IMR-90 (cell line): ENCODE results near the gene SPRED3. TPM values are rescaled to one million over a fixed set of nuclear protein-coding genes. Genes with fewer than 3 reads are reported as not detected.

Experiments used
- ATAC-seq: fragments of 200-7000 bp; cut with Tn5 transposase; 2 replicates; pipeline ENCODE4 v1.9.1; 2020; ENCODE audit warnings: low read depth, mild to moderate bottlenecking, moderate library complexity
- BruUV-seq: library from RNA; stranded (reverse); fragments of 400-500 nt; replicated peaks from 2 replicates; lab custom pipeline; 2021; lab: Mats Ljungman, UMichigan
- CTCF ChIA-PET: fragments of 300-600 bp; formaldehyde crosslinking; extraction: SDS; loops from one replicate; lab custom pipeline; 2021; ENCODE audit warnings: antibody characterized with exemption; lab: Yijun Ruan, JAX
- POLR2A ChIA-PET: fragments of 300-600 bp; sonication (Branson Sonifier 250); formaldehyde crosslinking; loops from one replicate; lab custom pipeline; 2022; ENCODE audit warnings: antibody characterized with exemption; ENCODE audit not compliant: unreplicated experiment; lab: Charles Lee
- DNase-seq: peaks from one replicate; pipeline ENCODE4 v3.0.0; 2013
- H2AFZ ChIP-seq: replicated peaks from 2 replicates; pipeline ENCODE3; 2013; ENCODE audit warnings: low read length, mild to moderate bottlenecking; ENCODE audit not compliant: poor library complexity
- H2AK5ac ChIP-seq: 2 replicates; pipeline ENCODE4 v1.6.1; 2013; ENCODE audit warnings: low read depth, low read length, inconsistent platforms
- H2AK9ac ChIP-seq: replicated peaks from 2 replicates; pipeline ENCODE3; 2013; ENCODE audit warnings: mild to moderate bottlenecking, low read depth, low read length, moderate library complexity; ENCODE audit not compliant: poor library complexity
- H2BK120ac ChIP-seq: 2 replicates; pipeline ENCODE4 v1.6.1; 2013; ENCODE audit warnings: low read depth, low read length, inconsistent platforms
- H2BK15ac ChIP-seq: 3 replicates; pipeline ENCODE4 v1.6.1; 2013; ENCODE audit warnings: low read depth, low read length, inconsistent platforms
- H2BK20ac ChIP-seq: 2 replicates; pipeline ENCODE4 v1.6.1; 2013; ENCODE audit warnings: low read depth, mild to moderate bottlenecking, inconsistent platforms, low read length, moderate library complexity
- H2BK5ac ChIP-seq: 2 replicates; pipeline ENCODE4 v1.6.1; 2013; ENCODE audit warnings: mild to moderate bottlenecking, low read depth, low read length, inconsistent platforms; ENCODE audit not compliant: poor library complexity, severe bottlenecking
- H3K14ac ChIP-seq: replicated peaks from 2 replicates; pipeline ENCODE4 v1.6.1; 2013; ENCODE audit warnings: low read depth, low read length, inconsistent platforms
- H3K18ac ChIP-seq: 2 replicates; pipeline ENCODE4 v1.6.1; 2013; ENCODE audit warnings: low read depth, low read length, control low read depth
- H3K23ac ChIP-seq: 2 replicates; pipeline ENCODE4 v1.6.1; 2013; ENCODE audit warnings: low read depth, low read length, inconsistent platforms
- H3K27ac ChIP-seq: 2 replicates; pipeline ENCODE4 v1.5.1; 2013; ENCODE audit warnings: mild to moderate bottlenecking, control low read depth, low read length; ENCODE audit not compliant: insufficient read depth
- H3K27me3 ChIP-seq: 2 replicates; pipeline ENCODE4 v1.6.1; 2013; ENCODE audit warnings: low read length; ENCODE audit not compliant: control insufficient read depth, insufficient read depth
- H3K36me3 ChIP-seq: 2 replicates; pipeline ENCODE4 v1.6.1; 2013; ENCODE audit warnings: low read length, mixed read lengths; ENCODE audit not compliant: control insufficient read depth, insufficient read depth
- H3K4ac ChIP-seq: 2 replicates; pipeline ENCODE4 v1.6.1; 2013; ENCODE audit warnings: low read depth, low read length, inconsistent platforms
- H3K4me1 ChIP-seq: 2 replicates; pipeline ENCODE4 v1.6.1; 2013; ENCODE audit warnings: low read length, mixed read lengths; ENCODE audit not compliant: control insufficient read depth, insufficient read depth
- H3K4me2 ChIP-seq: 2 replicates; pipeline ENCODE4 v1.6.1; 2013; ENCODE audit warnings: low read depth, mild to moderate bottlenecking, control low read depth, low read length, moderate library complexity
- H3K4me3 ChIP-seq: 2 replicates; pipeline ENCODE4 v1.5.1; 2013; ENCODE audit warnings: low read depth, mild to moderate bottlenecking, control low read depth, low read length, moderate library complexity; ENCODE audit not compliant: insufficient read depth
- H3K56ac ChIP-seq: 2 replicates; pipeline ENCODE4 v1.6.1; 2013; ENCODE audit warnings: low read length, inconsistent platforms; ENCODE audit not compliant: insufficient read depth; ENCODE audit errors: extremely low read depth
- H3K79me1 ChIP-seq, 2 experiments: 2 replicates each; pipeline ENCODE4 v1.6.1; 2013; ENCODE audit warnings: low read length in 2 of 2, inconsistent platforms in 1 of 2, low read depth in 1 of 2
- H3K9ac ChIP-seq: 2 replicates; pipeline ENCODE4 v1.6.1; 2013; ENCODE audit warnings: low read depth, low read length, control low read depth
- H3K9me1 ChIP-seq: 2 replicates; pipeline ENCODE4 v1.6.1; 2013; ENCODE audit warnings: low read length, inconsistent platforms; ENCODE audit not compliant: insufficient read depth
- H3K9me3 ChIP-seq: 2 replicates; pipeline ENCODE4 v1.6.1; 2013; ENCODE audit warnings: low read length; ENCODE audit not compliant: control insufficient read depth, insufficient read depth
- H4K20me1 ChIP-seq: 2 replicates; pipeline ENCODE4 v1.6.1; 2013; ENCODE audit warnings: low read length, inconsistent platforms; ENCODE audit not compliant: insufficient read depth
- H4K5ac ChIP-seq: 2 replicates; pipeline ENCODE4 v1.6.1; 2013; ENCODE audit warnings: mild to moderate bottlenecking, low read depth, low read length, control low read depth
- H4K8ac ChIP-seq, 2 experiments: 2 replicates each; pipeline ENCODE4 v1.6.1; 2013; ENCODE audit warnings: low read depth in 2 of 2, low read length in 2 of 2, control low read depth in 1 of 2, inconsistent platforms in 1 of 2
- H4K91ac ChIP-seq: 2 replicates; pipeline ENCODE4 v1.6.1; 2013; ENCODE audit warnings: low read depth, low read length, inconsistent platforms; ENCODE audit not compliant: insufficient read depth
- BHLHE40 ChIP-seq: fragments of 150-350 bp; IDR thresholded peaks from 2 replicates; pipeline ENCODE4 v1.6.1; 2016; ENCODE audit warnings: mild to moderate bottlenecking, low read depth, low read length
- CEBPB ChIP-seq: IDR thresholded peaks from 2 replicates; pipeline ENCODE4 v1.6.1; 2012; ENCODE audit warnings: low read depth, low read length, improper control_type of control experiment
- CHD1 ChIP-seq: IDR thresholded peaks from 2 replicates; pipeline ENCODE4 v1.6.1; 2012; ENCODE audit warnings: low read depth, low read length, improper control_type of control experiment
- FOS ChIP-seq: fragments of 150-350 bp; IDR thresholded peaks from 2 replicates; pipeline ENCODE4 v1.6.1; 2016; ENCODE audit warnings: low read depth, low read length
- MAFK ChIP-seq: IDR thresholded peaks from 2 replicates; pipeline ENCODE4 v1.6.1; 2012; ENCODE audit warnings: low read depth, low read length, improper control_type of control experiment
- MAZ ChIP-seq: IDR thresholded peaks from 2 replicates; pipeline ENCODE4 v1.6.1; 2012; ENCODE audit warnings: low read depth, mild to moderate bottlenecking, low read length, improper control_type of control experiment, moderate library complexity, borderline replicate concordance
- MXI1 ChIP-seq: IDR thresholded peaks from 2 replicates; pipeline ENCODE4 v1.6.1; 2012; ENCODE audit warnings: low read depth, mild to moderate bottlenecking, low read length, moderate library complexity, borderline replicate concordance
- NFE2L2 ChIP-seq: fragments of 150-350 bp; IDR thresholded peaks from 2 replicates; pipeline ENCODE4 v1.6.1; 2016; ENCODE audit warnings: low read depth, mild to moderate bottlenecking, low read length
- POLR2A ChIP-seq: IDR thresholded peaks from 2 replicates; pipeline ENCODE4 v1.6.1; 2012; ENCODE audit warnings: mild to moderate bottlenecking, low read depth, low read length
- RAD21 ChIP-seq: IDR thresholded peaks from 2 replicates; pipeline ENCODE4 v1.6.1; 2012; ENCODE audit warnings: low read length, improper control_type of control experiment
- RCOR1 ChIP-seq: IDR thresholded peaks from 2 replicates; pipeline ENCODE4 v1.6.1; 2012; ENCODE audit warnings: mild to moderate bottlenecking, low read length, improper control_type of control experiment; ENCODE audit not compliant: insufficient replicate concordance
- RFX5 ChIP-seq: IDR thresholded peaks from 2 replicates; pipeline ENCODE4 v1.8.0; 2012; ENCODE audit warnings: low read depth, mild to moderate bottlenecking, low read length, moderate library complexity
- SMC3 ChIP-seq: fragments of 150-350 bp; IDR thresholded peaks from 2 replicates; pipeline ENCODE4 v1.6.1; 2016; ENCODE audit warnings: low read depth, mild to moderate bottlenecking, antibody characterized with exemption, low read length, moderate library complexity
- WGBS, 2 experiments: methylation state at CpG; one replicate each; pipeline versions ENCODE4 v1.1.5 to v1.1.7; 2013; ENCODE audit warnings: missing lambda C conversion rate in 2 of 2; ENCODE audit not compliant: insufficient read length in 1 of 2; ENCODE audit errors: extremely low coverage in 2 of 2; 5-methylcytosine and 5-hydroxymethylcytosine counted together
- dilution Hi-C: fragments of 300-500 bp; cut with HindIII; formaldehyde crosslinking; loops from one replicate; pipeline ENCODE4 v1.14.3; 2018; ENCODE audit warnings: low sequenced_read_pairs; ENCODE audit not compliant: unreplicated experiment
- in situ Hi-C: fragments of 300-500 bp; cut with MboI; formaldehyde crosslinking; loops from 3 replicates; pipeline ENCODE4 v1.14.3; 2019; ENCODE audit warnings: low sequenced_read_pairs, inconsistent platforms, mixed read lengths
- intact Hi-C: fragments of 100-400 bp; cut with micrococcal nuclease; formaldehyde crosslinking; loops from 2 replicates; pipeline ENCODE4 v1.10.0; 2022
- polyA plus RNA-seq, 3 experiments: library from polyadenylated mRNA; depleted of rRNA; stranded (reverse); fragments of >200 nt; gene quantifications; 2 replicates each; pipeline ENCODE4 v1.2.3, GENCODE V29; 2012; ENCODE audit warnings: low replicate concordance in 1 of 3
- total RNA-seq: library from RNA; depleted of rRNA; stranded (reverse); fragments of >200 nt; gene quantifications from 2 replicates; pipeline ENCODE4 v1.2.3, GENCODE V29; 2012
- TF ChIP-seq, protein P1 (sequence below): fragments of 150-350 bp; IDR thresholded peaks from 2 replicates; pipeline ENCODE4 v1.6.1; 2017; ENCODE audit warnings: mild to moderate bottlenecking, antibody characterized with exemption, low read length, low read depth
- TF ChIP-seq, protein P2 (sequence below): fragments of 150-350 bp; IDR thresholded peaks from 2 replicates; pipeline ENCODE4 v1.6.1; 2016; ENCODE audit warnings: low read depth, mild to moderate bottlenecking, low read length, moderate library complexity, borderline replicate concordance
- TF ChIP-seq, protein P3 (sequence below): conservative IDR thresholded peaks from 2 replicates; pipeline ENCODE4 v1.5.1; 2012; ENCODE audit warnings: mild to moderate bottlenecking, low read depth, low read length, improper control_type of control experiment

SPRED3 gene
- total and polyA plus RNA-seq, 2 of the 4 experiments (the other 2 are of a cell fraction) = 0.90 to 7.9 TPM

DNA sequence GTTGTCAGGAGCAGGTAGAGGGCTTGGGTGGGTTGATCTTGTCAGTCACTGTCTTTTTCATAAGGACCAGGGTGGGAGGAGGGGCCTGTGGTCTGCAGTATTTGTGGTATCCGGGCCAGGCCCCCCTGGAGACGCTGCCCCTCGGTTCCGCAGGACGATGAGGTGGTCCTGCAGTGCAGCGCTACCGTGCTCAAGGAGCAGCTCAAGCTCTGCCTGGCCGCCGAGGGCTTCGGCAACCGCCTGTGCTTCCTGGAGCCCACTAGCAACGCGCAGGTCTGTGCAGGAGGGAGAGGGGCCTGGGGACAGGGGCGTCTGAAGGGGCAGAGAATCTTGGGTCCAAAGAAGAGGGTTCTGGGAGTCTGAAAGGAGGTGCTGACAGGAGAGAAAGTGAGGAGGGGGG lies 52.1 kb downstream of the SPRED3 start:
- Histone ChIP-seq H2BK15ac (no peak overlapping the region), H2BK120ac (no peak overlapping the region), H2BK20ac (no peak overlapping the region), H3K4me3 (no peak overlapping the region), H3K4ac (no peak overlapping the region), H3K56ac (no peak overlapping the region), H3K27me3 (peaks cover 5% of the 10 kb centered on the region; the same call in 1 of the 2 replicates), H4K5ac (no peak overlapping the region), H3K4me2 (no peak overlapping the region), H2BK5ac (no peak overlapping the region), H4K8ac (no peak overlapping the region), H3K18ac (no peak overlapping the region), H2AK9ac (no peak overlapping the region), H3K23ac (no peak overlapping the region), H3K27ac (no peak overlapping the region), H4K91ac (no peak overlapping the region), H3K4me1 (no peaks in the 10 kb centered on the region), H3K36me3 (no peaks in the 10 kb centered on the region), H2AK5ac (no peak overlapping the region), H3K9me1 (no peaks in the 10 kb centered on the region), H3K9me3 (no peaks in the 10 kb centered on the region), H3K9ac (no peak overlapping the region), H4K20me1 (no peaks in the 10 kb centered on the region), H2AFZ (no peak overlapping the region), H3K14ac (no peak overlapping the region), H3K79me1 (no peaks in the 10 kb centered on the region)
- dilution Hi-C loops (no loop called here), intact Hi-C loops (no loop called here), in situ Hi-C loops (no loop called here)
- no TSS peak for BruUV-seq
- POLR2A ChIA-PET = no interaction called here
- DNase-seq (no peak), ATAC-seq (no peak)
- 60% methylated on average over 2 of the region's 14 CpGs; no CpG with 5 or more reads in 1 of the 2 experiments for WGBS, 2 experiments
- no peak for TF ChIP-seq POLR2A
- TF ChIP-seq RAD21 = no peak
- no peak for TF ChIP-seq MAZ
- TF ChIP-seq RCOR1 = no peak
- no peak for TF ChIP-seq CEBPB
- TF ChIP-seq, protein P1, sequence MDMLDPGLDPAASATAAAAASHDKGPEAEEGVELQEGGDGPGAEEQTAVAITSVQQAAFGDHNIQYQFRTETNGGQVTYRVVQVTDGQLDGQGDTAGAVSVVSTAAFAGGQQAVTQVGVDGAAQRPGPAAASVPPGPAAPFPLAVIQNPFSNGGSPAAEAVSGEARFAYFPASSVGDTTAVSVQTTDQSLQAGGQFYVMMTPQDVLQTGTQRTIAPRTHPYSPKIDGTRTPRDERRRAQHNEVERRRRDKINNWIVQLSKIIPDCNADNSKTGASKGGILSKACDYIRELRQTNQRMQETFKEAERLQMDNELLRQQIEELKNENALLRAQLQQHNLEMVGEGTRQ = no peak
- no peak for TF ChIP-seq CHD1
- no peak for TF ChIP-seq RFX5
- no peak for TF ChIP-seq FOS
- TF ChIP-seq, protein P2, sequence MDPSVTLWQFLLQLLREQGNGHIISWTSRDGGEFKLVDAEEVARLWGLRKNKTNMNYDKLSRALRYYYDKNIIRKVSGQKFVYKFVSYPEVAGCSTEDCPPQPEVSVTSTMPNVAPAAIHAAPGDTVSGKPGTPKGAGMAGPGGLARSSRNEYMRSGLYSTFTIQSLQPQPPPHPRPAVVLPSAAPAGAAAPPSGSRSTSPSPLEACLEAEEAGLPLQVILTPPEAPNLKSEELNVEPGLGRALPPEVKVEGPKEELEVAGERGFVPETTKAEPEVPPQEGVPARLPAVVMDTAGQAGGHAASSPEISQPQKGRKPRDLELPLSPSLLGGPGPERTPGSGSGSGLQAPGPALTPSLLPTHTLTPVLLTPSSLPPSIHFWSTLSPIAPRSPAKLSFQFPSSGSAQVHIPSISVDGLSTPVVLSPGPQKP = no peak
- TF ChIP-seq MXI1 = no peak
- TF ChIP-seq, protein P3, sequence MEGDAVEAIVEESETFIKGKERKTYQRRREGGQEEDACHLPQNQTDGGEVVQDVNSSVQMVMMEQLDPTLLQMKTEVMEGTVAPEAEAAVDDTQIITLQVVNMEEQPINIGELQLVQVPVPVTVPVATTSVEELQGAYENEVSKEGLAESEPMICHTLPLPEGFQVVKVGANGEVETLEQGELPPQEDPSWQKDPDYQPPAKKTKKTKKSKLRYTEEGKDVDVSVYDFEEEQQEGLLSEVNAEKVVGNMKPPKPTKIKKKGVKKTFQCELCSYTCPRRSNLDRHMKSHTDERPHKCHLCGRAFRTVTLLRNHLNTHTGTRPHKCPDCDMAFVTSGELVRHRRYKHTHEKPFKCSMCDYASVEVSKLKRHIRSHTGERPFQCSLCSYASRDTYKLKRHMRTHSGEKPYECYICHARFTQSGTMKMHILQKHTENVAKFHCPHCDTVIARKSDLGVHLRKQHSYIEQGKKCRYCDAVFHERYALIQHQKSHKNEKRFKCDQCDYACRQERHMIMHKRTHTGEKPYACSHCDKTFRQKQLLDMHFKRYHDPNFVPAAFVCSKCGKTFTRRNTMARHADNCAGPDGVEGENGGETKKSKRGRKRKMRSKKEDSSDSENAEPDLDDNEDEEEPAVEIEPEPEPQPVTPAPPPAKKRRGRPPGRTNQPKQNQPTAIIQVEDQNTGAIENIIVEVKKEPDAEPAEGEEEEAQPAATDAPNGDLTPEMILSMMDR = no peak
- TF ChIP-seq NFE2L2 = no peak
- TF ChIP-seq BHLHE40 = no peak
- no peak for TF ChIP-seq SMC3
- no peak for TF ChIP-seq MAFK
- CTCF ChIA-PET = no interaction called here
